ENCODE measurements around the gene THSD7B. TPM values are rescaled to one million over a fixed set of nuclear protein-coding genes. Genes with fewer than 3 reads are reported as not detected.

The THSD7B gene
- polyA plus RNA-seq, 1 experiment, result not detected

DNA sequence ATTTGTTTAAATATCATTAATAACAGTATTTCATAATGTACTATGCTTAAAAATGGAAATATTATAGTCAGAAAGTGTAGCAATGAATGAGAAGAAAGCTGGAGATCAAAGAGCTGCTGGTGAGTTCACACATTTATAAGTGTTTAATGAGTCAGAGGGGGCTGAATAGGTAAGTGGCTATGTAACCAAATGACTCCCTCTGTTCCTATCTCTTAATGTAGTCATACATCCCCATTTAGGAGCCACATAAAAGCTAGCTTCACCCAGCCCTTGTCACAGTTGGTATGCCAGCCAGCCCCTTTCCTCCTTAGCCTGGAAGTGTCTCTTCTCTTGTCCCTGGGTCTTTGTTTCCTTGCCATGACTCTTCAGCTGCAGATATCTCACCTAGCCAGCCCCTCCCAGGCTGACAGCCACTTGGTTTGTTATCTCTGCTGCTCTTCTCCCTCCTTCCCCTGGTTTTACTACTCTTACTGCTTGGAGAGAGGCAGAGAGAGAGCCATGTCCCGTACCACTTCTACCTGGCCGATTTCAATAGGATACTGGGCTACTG, 760.4 kb downstream of the THSD7B start:
- TF ChIP-seq, protein P1, sequence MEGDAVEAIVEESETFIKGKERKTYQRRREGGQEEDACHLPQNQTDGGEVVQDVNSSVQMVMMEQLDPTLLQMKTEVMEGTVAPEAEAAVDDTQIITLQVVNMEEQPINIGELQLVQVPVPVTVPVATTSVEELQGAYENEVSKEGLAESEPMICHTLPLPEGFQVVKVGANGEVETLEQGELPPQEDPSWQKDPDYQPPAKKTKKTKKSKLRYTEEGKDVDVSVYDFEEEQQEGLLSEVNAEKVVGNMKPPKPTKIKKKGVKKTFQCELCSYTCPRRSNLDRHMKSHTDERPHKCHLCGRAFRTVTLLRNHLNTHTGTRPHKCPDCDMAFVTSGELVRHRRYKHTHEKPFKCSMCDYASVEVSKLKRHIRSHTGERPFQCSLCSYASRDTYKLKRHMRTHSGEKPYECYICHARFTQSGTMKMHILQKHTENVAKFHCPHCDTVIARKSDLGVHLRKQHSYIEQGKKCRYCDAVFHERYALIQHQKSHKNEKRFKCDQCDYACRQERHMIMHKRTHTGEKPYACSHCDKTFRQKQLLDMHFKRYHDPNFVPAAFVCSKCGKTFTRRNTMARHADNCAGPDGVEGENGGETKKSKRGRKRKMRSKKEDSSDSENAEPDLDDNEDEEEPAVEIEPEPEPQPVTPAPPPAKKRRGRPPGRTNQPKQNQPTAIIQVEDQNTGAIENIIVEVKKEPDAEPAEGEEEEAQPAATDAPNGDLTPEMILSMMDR (IDR thresholded peaks at IDR 0.05; ENCODE audit: low read depth, low read length), result no peak
- Histone ChIP-seq H3K4me3 (ENCODE audit: low read depth, low read length) (no peak overlapping the region), H3K9me3 (ENCODE audit: control insufficient read depth, insufficient read depth, low read length) (peaks cover 12% of the 10 kb centered on the region; the same call in 1 of the 2 replicates), H3K27me3 (ENCODE audit: control insufficient read depth, insufficient read depth, low read length) (no peaks in the 10 kb centered on the region), H3K27ac (ENCODE audit: low read depth, low read length) (no peak overlapping the region)
- ChIA-PET CTCF (no interaction called here), POLR2A (no interaction called here)
- DNase-seq (ENCODE audit: low read depth, low spot score), result no peak

DNA sequence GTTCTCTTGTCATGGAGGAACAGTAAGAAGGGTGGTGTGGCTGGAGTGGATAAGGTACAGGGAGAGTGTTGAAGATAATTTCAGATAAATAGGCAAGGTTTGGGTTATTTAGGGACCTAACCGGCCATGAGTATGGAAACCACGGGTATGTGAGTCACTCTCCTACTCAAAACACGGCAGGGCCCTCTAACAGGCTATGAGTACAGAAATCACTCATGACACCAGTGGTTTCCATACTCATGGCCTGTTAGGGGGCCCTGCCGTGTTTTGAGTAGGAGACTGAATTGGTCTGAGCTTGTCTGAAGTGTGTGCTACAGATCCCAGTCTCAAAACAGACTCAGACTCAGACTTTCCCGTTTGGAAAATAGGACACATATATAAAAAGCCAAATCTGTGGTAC, 770.6 kb downstream of the THSD7B start:
- ChIA-PET POLR2A (no interaction called here), CTCF (no interaction called here)
- TF ChIP-seq, protein P1 (IDR thresholded peaks at IDR 0.05; ENCODE audit: low read depth, low read length), result no peak
- Histone ChIP-seq H3K4me3 (ENCODE audit: low read depth, low read length) (no peak overlapping the region), H3K27ac (ENCODE audit: low read depth, low read length) (no peak overlapping the region), H3K27me3 (ENCODE audit: control insufficient read depth, insufficient read depth, low read length) (no peaks in the 10 kb centered on the region), H3K9me3 (ENCODE audit: control insufficient read depth, insufficient read depth, low read length) (no peaks in the 10 kb centered on the region; the same call in 1 of the 2 replicates)
- no peak for DNase-seq (ENCODE audit: low read depth, low spot score)

DNA sequence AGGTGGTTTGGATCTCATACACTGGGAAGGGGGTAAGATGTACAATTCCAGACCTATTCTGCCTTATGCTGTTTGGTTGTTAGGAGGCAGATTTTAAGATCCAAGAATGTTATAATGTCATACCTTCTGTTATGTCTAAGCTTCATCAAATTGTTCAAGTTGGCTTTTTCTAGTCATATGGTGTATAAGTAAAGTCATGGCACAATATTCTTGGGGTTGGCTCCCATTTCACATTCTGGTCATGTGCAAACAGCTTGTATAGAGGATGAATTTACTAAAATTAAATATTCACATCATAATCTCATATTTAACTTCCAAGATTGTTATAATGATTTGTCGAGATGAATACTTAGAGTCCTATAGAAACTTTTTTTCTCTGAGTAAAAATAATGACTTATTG, 774.0 kb downstream of the THSD7B start:
- CTCF ChIA-PET, result no interaction called here
- Histone ChIP-seq H3K4me3 (ENCODE audit: low read depth, low read length) (no peak overlapping the region), H3K9me3 (ENCODE audit: control insufficient read depth, insufficient read depth, low read length) (no peaks in the 10 kb centered on the region; the same call in 1 of the 2 replicates), H3K27ac (ENCODE audit: low read depth, low read length) (no peak overlapping the region), H3K27me3 (ENCODE audit: control insufficient read depth, insufficient read depth, low read length) (no peaks in the 10 kb centered on the region)
- TF ChIP-seq, protein P1 (IDR thresholded peaks at IDR 0.05; ENCODE audit: low read depth, low read length), result no peak
- DNase-seq (ENCODE audit: low read depth, low spot score), result no peak
- POLR2A ChIA-PET, result no interaction called here

DNA sequence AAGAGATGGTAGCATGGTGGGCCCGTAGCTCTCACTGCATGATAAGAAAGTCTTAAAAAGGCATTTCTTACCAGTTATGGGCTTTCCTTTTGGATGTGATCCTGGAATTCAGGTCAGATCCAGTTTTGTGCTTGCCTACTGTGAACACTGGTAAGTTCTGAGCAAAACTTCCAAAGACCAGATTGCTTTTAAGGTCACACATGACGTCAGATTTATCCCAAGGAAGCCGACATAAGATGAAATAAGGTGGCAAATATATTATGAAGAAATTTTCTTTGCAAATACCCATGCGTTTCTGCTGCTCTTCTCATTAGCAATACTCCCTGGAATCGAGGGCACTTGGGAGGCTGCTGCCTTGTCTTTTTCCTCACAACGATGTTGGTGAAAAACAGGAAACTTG, 782.5 kb downstream of the THSD7B start:
- no peak overlapping the region for H3K27ac ChIP-seq (ENCODE audit: low read depth, low read length)
- peaks cover 3% of the 10 kb centered on the region; the same call in 1 of the 2 replicates for H3K9me3 ChIP-seq (ENCODE audit: control insufficient read depth, insufficient read depth, low read length)
- TF ChIP-seq, protein P1 (IDR thresholded peaks at IDR 0.05; ENCODE audit: low read depth, low read length), result no peak
- no peak overlapping the region for H3K4me3 ChIP-seq (ENCODE audit: low read depth, low read length)
- no peaks in the 10 kb centered on the region for H3K27me3 ChIP-seq (ENCODE audit: control insufficient read depth, insufficient read depth, low read length)
- ChIA-PET CTCF (no interaction called here), POLR2A (no interaction called here)
- no peak for DNase-seq (ENCODE audit: low read depth, low spot score)

DNA sequence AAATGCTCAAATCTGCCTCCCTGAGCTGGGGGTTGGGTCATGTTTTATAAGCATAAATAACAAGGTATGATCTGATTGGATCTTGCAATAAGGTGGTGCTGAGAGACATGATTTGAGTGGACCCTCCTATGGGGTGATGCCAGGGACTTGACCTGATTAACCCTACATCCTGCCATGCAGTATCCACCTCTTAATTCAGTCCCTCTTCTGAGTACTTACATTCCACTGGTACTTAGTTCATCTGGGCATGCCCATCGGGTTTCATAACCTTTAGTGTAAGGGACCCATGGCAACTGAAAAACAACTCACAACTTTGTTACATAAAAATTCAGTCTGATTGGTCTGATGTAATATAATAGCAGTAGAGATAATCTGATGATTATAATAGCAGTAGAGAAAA, 801.0 kb downstream of the THSD7B start:
- CTCF ChIA-PET, result no interaction called here
- no peaks in the 10 kb centered on the region; the same call in 1 of the 2 replicates for H3K9me3 ChIP-seq (ENCODE audit: control insufficient read depth, insufficient read depth, low read length)
- TF ChIP-seq, protein P1 (IDR thresholded peaks at IDR 0.05; ENCODE audit: low read depth, low read length), result no peak
- H3K27me3 ChIP-seq (ENCODE audit: control insufficient read depth, insufficient read depth, low read length), result no peaks in the 10 kb centered on the region
- H3K27ac ChIP-seq (ENCODE audit: low read depth, low read length), result no peak overlapping the region
- no peak overlapping the region for H3K4me3 ChIP-seq (ENCODE audit: low read depth, low read length)
- POLR2A ChIA-PET, result no interaction called here
- no peak for DNase-seq (ENCODE audit: low read depth, low spot score)

Data from AG04450 (cell line).